HG03565 (cell line): Measurements from ENCODE around the gene NTM.

ENCODE experiments used
- ATAC-seq: cut with Tn5 transposase; IDR thresholded peaks from one replicate; pipeline ENCODE4 v1.9.1; 2021; ENCODE audit warnings: mild to moderate bottlenecking, moderate library complexity; ENCODE audit not compliant: unreplicated experiment

Gene NTM

GRCh38 chr11:131695889-131696429 is 325.5 kb downstream of the NTM start:
- ATAC-seq: no peak

- no peak for ATAC-seq
These were observed 326.3 kb downstream of the NTM start for GRCh38 chr11:131696690-131697089.

GRCh38 chr11:131703311-131703710 is 332.9 kb downstream of the NTM start:
- no peak for ATAC-seq

- no peak for ATAC-seq
These were observed 334.3 kb downstream of the NTM start for GRCh38 chr11:131704682-131705081.

- no peak for ATAC-seq
These were observed 340.1 kb downstream of the NTM start for GRCh38 chr11:131710511-131710910.

GRCh38 chr11:131712897-131713296 is 342.5 kb downstream of the NTM start:
- no peak for ATAC-seq

GRCh38 chr11:131713529-131714134 is 343.2 kb downstream of the NTM start:
- ATAC-seq: no peak

- ATAC-seq: no peak
These were observed 347.2 kb downstream of the NTM start for GRCh38 chr11:131717616-131718015.

GRCh38 chr11:131723088-131723487 is 352.7 kb downstream of the NTM start:
- ATAC-seq: no peak

GRCh38 chr11:131724436-131724975 is 354.1 kb downstream of the NTM start:
- ATAC-seq: no peak

GRCh38 chr11:131734871-131735270 is 364.5 kb downstream of the NTM start:
- ATAC-seq: no peak

GRCh38 chr11:131737357-131737756 is 366.9 kb downstream of the NTM start:
- ATAC-seq: no peak

GRCh38 chr11:131739243-131739882 is 368.9 kb downstream of the NTM start:
- no peak for ATAC-seq

GRCh38 chr11:131744847-131745246 is 374.4 kb downstream of the NTM start:
- ATAC-seq: no peak

- ATAC-seq: no peak
These were observed 375.0 kb downstream of the NTM start for GRCh38 chr11:131745405-131745804.

- no peak for ATAC-seq
These were observed 375.8 kb downstream of the NTM start for GRCh38 chr11:131746201-131746600.

- ATAC-seq: peak; percentile 84
These were observed 378.0 kb downstream of the NTM start for GRCh38 chr11:131748151-131749050.

- no peak for ATAC-seq
These were observed 378.7 kb downstream of the NTM start for GRCh38 chr11:131749101-131749500.

GRCh38 chr11:131750152-131750551 is 379.7 kb downstream of the NTM start:
- ATAC-seq: no peak

- no peak for ATAC-seq
These were observed 380.3 kb downstream of the NTM start for GRCh38 chr11:131750692-131751091.

GRCh38 chr11:131754671-131755070 is 384.3 kb downstream of the NTM start:
- no peak for ATAC-seq
